Skeletal muscle tissue (tissue), 4 donors: ENCODE data around the gene TNRC6C. TPM values are rescaled to one million over a fixed set of nuclear protein-coding genes. Genes with fewer than 3 reads are reported as not detected.

Source experiments
- H3K27ac ChIP-seq: one replicate; pipeline ENCODE4 v1.7.0; 2013; ENCODE audit warnings: mild to moderate bottlenecking, low read depth, low read length, inconsistent platforms
- H3K27me3 ChIP-seq, 3 donors: one replicate each; pipeline ENCODE4 v1.7.0; 2013; ENCODE audit warnings: low read length in 3 of 3; ENCODE audit not compliant: control insufficient read depth in 3 of 3, insufficient read depth in 3 of 3
- H3K36me3 ChIP-seq, 3 donors: one replicate each; pipeline ENCODE4 v1.7.0; 2013; ENCODE audit warnings: low read length in 3 of 3; ENCODE audit not compliant: control insufficient read depth in 3 of 3, insufficient read depth in 3 of 3
- H3K4me1 ChIP-seq, 3 donors: one replicate each; pipeline ENCODE4 v1.7.0; 2013; ENCODE audit warnings: low read length in 3 of 3, mild to moderate bottlenecking in 3 of 3; ENCODE audit not compliant: control insufficient read depth in 3 of 3, insufficient read depth in 3 of 3
- H3K4me3 ChIP-seq, 3 donors: one replicate each; pipeline ENCODE4 v1.7.0; 2013; ENCODE audit warnings: low read length in 3 of 3
- H3K9ac ChIP-seq, 3 donors: one replicate each; pipeline ENCODE4 v1.7.0; 2013; ENCODE audit warnings: low read length in 3 of 3, mild to moderate bottlenecking in 3 of 3, moderate library complexity in 2 of 3, low read depth in 1 of 3
- H3K9me3 ChIP-seq, 3 donors: one replicate each; pipeline ENCODE4 v1.7.0; 2013; ENCODE audit warnings: low read length in 3 of 3; ENCODE audit not compliant: control insufficient read depth in 3 of 3
- total RNA-seq: library from RNA; depleted of rRNA; stranded (reverse); fragments of >200 nt; gene quantifications from one replicate; pipeline ENCODE4 v1.2.3, GENCODE V29; 2014
- donor health status: Osteomylitis.

Gene TNRC6C
- total RNA-seq, 1 donor from 2014 or later = 12.5 TPM

GRCh38 chr17:78039581-78039980, 81.1 kb downstream of the TNRC6C start:
- H3K36me3 ChIP-seq = peaks cover 4 to 7% (median 6%) of the 10 kb centered on the region in 3 donors
- peak overlapping the region; percentile 86 for H3K27ac ChIP-seq
- H3K9ac ChIP-seq = peak overlapping the region in 2 of 3 donors; percentile 66 to 97
- H3K9me3 ChIP-seq = no peaks in the 10 kb centered on the region
- H3K4me3 ChIP-seq = no peak overlapping the region
- no peaks in the 10 kb centered on the region for H3K27me3 ChIP-seq
- H3K4me1 ChIP-seq = peaks cover 25 to 41% (median 29%) of the 10 kb centered on the region in 3 donors

DNA sequence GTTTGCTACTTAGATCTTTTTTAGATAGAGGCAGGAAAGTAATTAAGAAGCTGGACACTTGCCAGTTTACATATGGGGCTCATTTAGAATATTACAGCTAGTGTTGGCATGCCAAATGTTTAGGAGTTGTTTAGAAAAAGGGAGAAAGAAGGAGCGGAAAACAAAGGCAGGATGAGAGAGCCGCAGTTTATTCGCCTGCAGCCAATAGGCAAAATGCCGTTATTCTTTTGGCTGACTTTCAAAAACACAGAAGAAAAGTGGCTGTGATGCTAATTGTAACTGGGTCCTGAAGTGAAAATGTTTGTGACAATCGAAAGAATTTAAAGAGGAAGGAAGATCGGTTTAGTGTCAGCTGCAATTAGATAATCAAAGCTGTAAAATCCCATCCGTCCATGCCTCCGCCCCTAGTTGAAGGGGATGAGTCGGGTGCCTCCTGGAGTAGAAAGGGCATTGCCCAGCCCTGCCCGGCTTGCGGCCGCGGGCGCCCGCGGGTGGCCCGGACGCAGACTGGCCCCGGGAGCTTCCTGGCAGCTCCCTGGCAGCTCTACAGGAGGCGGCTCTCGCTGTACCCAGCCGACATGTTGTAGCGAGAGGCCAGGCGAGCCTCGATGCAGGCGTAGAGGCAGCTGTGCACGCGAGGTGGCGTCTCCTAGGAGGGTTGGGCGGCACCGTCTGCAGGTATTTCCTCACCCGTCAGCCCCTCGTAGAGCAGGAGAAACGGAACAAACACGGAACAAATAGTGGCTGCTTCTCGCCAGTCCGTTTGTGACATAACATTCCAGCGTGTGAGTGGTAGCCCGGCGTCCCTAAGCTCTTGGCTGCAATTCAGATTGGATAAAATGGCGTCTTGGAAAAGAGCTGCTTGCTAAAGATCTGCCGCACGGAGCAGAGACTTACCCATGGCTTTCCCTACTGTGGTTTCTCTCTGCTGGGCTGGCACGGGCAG, 82.2 kb downstream of the TNRC6C start:
- peak overlapping the region; percentile 66 to 97 (median 95) for H3K9ac ChIP-seq
- H3K4me1 ChIP-seq = peaks cover 25 to 44% (median 32%) of the 10 kb centered on the region in 3 donors
- H3K27me3 ChIP-seq = no peaks in the 10 kb centered on the region
- peak overlapping the region; percentile 86 for H3K27ac ChIP-seq
- no peaks in the 10 kb centered on the region for H3K9me3 ChIP-seq
- peak overlapping the region; percentile 86 to 91 (median 90) for H3K4me3 ChIP-seq
- H3K36me3 ChIP-seq = peaks cover 4 to 6% (median 4%) of the 10 kb centered on the region in 3 donors

GRCh38 chr17:78041386-78042179, 83.1 kb downstream of the TNRC6C start:
- Histone ChIP-seq H3K4me3 (peak overlapping the region; percentile 86 to 91 (median 90)), H3K27me3 (no peaks in the 10 kb centered on the region), H3K27ac (peak overlapping the region; percentile 86), H3K9ac (peak overlapping the region; percentile 66 to 97 (median 95)), H3K9me3 (no peaks in the 10 kb centered on the region), H3K4me1 (peaks cover 26 to 45% (median 32%) of the 10 kb centered on the region in 3 donors), H3K36me3 (peaks cover 4 to 6% (median 4%) of the 10 kb centered on the region in 3 donors)

DNA sequence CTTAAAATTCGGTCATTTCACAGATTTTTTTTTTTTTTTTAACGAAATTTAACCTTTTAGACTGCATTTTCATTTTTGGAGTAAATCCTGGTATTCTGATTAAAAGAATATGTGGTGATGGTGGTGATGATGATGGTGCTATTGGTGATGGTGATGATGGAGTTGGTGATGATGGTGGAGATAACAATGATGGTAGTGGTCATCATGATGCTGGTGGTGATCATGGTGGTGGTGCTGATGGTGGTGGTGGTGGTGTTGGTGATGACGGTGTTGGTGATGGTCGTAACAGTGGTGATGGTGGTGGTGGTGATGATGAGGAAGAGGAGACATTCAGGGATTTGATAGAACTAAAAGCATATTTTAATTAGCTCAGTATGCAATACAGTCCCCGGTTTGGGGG, 84.0 kb downstream of the TNRC6C start:
- Histone ChIP-seq H3K4me1 (peaks cover 29 to 44% (median 37%) of the 10 kb centered on the region in 3 donors), H3K27me3 (no peaks in the 10 kb centered on the region), H3K9ac (peak overlapping the region in 1 of 3 donors; percentile 66), H3K9me3 (no peaks in the 10 kb centered on the region), H3K4me3 (peak overlapping the region in 2 of 3 donors; percentile 21 to 41), H3K36me3 (peaks cover 0 to 3% (median 1%) of the 10 kb centered on the region in 3 donors), H3K27ac (peak overlapping the region; percentile 86)

- Histone ChIP-seq H3K27ac (no peak overlapping the region), H3K27me3 (no peaks in the 10 kb centered on the region), H3K4me1 (peaks cover 29 to 44% (median 37%) of the 10 kb centered on the region in 3 donors), H3K4me3 (peak overlapping the region in 1 of 3 donors; percentile 21), H3K9me3 (no peaks in the 10 kb centered on the region), H3K9ac (no peak overlapping the region), H3K36me3 (no peaks in the 10 kb centered on the region)
Measured at GRCh38 chr17:78043031-78043430, 84.5 kb downstream of the TNRC6C start.

GRCh38 chr17:78044280-78044835, 85.9 kb downstream of the TNRC6C start:
- Histone ChIP-seq H3K4me3 (no peak overlapping the region), H3K4me1 (peaks cover 32 to 44% (median 41%) of the 10 kb centered on the region in 3 donors), H3K9me3 (no peaks in the 10 kb centered on the region), H3K27ac (peak overlapping the region; percentile 31), H3K27me3 (no peaks in the 10 kb centered on the region), H3K36me3 (peaks cover 6 to 7% (median 7%) of the 10 kb centered on the region in 3 donors), H3K9ac (no peak overlapping the region)

DNA sequence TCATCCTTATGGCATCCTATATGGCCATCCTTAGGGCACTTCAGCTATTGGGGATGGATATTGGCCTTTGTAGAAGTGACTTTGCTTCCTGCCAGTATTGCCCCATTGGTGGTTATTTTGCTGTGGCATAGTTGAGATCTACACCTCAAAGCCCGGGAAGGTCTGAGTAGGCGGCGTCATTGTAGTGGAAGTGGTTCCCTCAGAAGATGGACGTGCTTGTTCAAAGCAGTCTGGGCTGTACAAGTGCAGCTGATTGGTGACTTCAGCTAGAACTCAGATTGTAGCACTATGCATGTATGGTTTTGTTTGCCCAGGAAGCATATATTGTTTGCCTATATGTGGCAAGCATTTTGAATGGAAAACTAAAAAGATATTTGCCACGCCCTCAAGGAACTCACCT, 86.8 kb downstream of the TNRC6C start:
- H3K27me3 ChIP-seq = no peaks in the 10 kb centered on the region
- H3K9ac ChIP-seq = no peak overlapping the region
- no peaks in the 10 kb centered on the region for H3K9me3 ChIP-seq
- H3K4me1 ChIP-seq = peaks cover 28 to 43% (median 38%) of the 10 kb centered on the region in 3 donors
- no peak overlapping the region for H3K27ac ChIP-seq
- H3K4me3 ChIP-seq = no peak overlapping the region
- H3K36me3 ChIP-seq = peaks cover 16 to 17% (median 17%) of the 10 kb centered on the region in 3 donors

DNA sequence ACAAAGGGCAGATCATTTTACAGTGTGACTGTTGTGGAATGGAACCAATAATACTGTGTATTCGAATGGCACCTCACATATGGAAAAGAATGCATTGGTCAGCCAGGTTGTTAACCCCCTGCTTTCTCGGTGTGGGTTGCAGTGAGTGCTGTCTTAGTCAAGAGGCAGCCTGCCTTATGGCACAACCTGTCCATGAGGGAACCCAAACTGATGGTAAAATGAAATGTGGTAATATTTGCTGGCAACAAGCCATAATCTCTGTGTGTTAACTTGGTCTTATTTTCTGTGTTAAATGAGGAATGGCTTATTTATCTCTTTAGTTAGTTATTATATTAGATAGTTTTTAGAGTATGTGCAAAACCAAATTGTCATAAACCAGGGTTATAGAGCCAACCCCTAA, 88.4 kb downstream of the TNRC6C start:
- no peaks in the 10 kb centered on the region for H3K27me3 ChIP-seq
- peak overlapping the region; percentile 28 for H3K27ac ChIP-seq
- H3K36me3 ChIP-seq = peaks cover 20 to 28% (median 27%) of the 10 kb centered on the region in 3 donors
- H3K9me3 ChIP-seq = no peaks in the 10 kb centered on the region
- H3K4me3 ChIP-seq = peak overlapping the region in 2 of 3 donors; percentile 22 to 25
- H3K9ac ChIP-seq = no peak overlapping the region
- H3K4me1 ChIP-seq = peaks cover 21 to 42% (median 38%) of the 10 kb centered on the region in 3 donors
